Neural progenitor cell (in vitro differentiated cells): Measurements from ENCODE around the gene FRMD7. TPM values are rescaled to one million over a fixed set of nuclear protein-coding genes. Genes with fewer than 3 reads are reported as not detected.

Source experiments
- DNase-seq: peaks from one replicate; pipeline ENCODE4 v3.0.0-alpha.2; 2016; ENCODE audit warnings: low spot score
- H2AFZ ChIP-seq: fragments of 200-600 bp; sonication (generic); replicated peaks from 2 replicates; pipeline ENCODE4 v1.6.1; 2016; ENCODE audit warnings: antibody characterized with exemption
- H3F3A ChIP-seq: fragments of 200-600 bp; sonication (generic); 2 replicates; pipeline ENCODE4 v1.6.1; 2016; ENCODE audit warnings: antibody characterized with exemption, low read depth
- H3K27ac ChIP-seq: fragments of 200-600 bp; sonication (generic); 2 replicates; pipeline ENCODE4 v1.5.1; 2016; ENCODE audit warnings: mild to moderate bottlenecking
- H3K27me3 ChIP-seq: fragments of 200-600 bp; sonication (generic); 2 replicates; pipeline ENCODE4 v1.6.1; 2016; ENCODE audit warnings: mild to moderate bottlenecking, moderate library complexity
- H3K36me3 ChIP-seq: fragments of 200-600 bp; sonication (generic); 2 replicates; pipeline ENCODE4 v1.5.1; 2016
- H3K4me1 ChIP-seq: fragments of 200-600 bp; sonication (generic); 2 replicates; pipeline ENCODE4 v1.6.1; 2016; ENCODE audit warnings: mixed run types
- H3K4me2 ChIP-seq: fragments of 200-600 bp; sonication (generic); 2 replicates; pipeline ENCODE4 v1.6.1; 2016
- H3K4me3 ChIP-seq: fragments of 200-600 bp; sonication (generic); 2 replicates; pipeline ENCODE4 v1.5.1; 2016
- H3K79me2 ChIP-seq: fragments of 200-600 bp; sonication (generic); 2 replicates; pipeline ENCODE4 v1.6.1; 2016; ENCODE audit warnings: low read depth
- H3K9ac ChIP-seq: fragments of 200-600 bp; sonication (generic); 2 replicates; pipeline ENCODE4 v1.6.1; 2016
- H3K9me3 ChIP-seq: fragments of 200-600 bp; sonication (generic); 2 replicates; pipeline ENCODE4 v1.5.1; 2016; ENCODE audit warnings: low read depth
- H4K20me1 ChIP-seq: fragments of 200-600 bp; sonication (generic); 2 replicates; pipeline ENCODE4 v1.6.1; 2016; ENCODE audit warnings: low read depth
- H3K27ac Mint-ChIP-seq: 3 replicates; pipeline ENCODE4 v1.8.0; 2021; ENCODE audit warnings: mixed read lengths
- H3K27me3 Mint-ChIP-seq: 2 replicates; pipeline ENCODE4 v1.8.0; 2022; ENCODE audit warnings: low read depth, mild to moderate bottlenecking, inconsistent platforms, moderate library complexity, mixed read lengths; ENCODE audit not compliant: insufficient read depth
- H3K36me3 Mint-ChIP-seq: 3 replicates; pipeline ENCODE4 v1.8.0; 2021; ENCODE audit warnings: mixed read lengths
- H3K4me1 Mint-ChIP-seq: 3 replicates; pipeline ENCODE4 v1.8.0; 2021; ENCODE audit warnings: mixed read lengths
- H3K4me3 Mint-ChIP-seq: 3 replicates; pipeline ENCODE4 v1.8.0; 2021; ENCODE audit warnings: mild to moderate bottlenecking, moderate library complexity, mixed read lengths
- H3K9me3 Mint-ChIP-seq: 3 replicates; pipeline ENCODE4 v1.8.0; 2020; ENCODE audit warnings: mixed read lengths
- EZH2 ChIP-seq: fragments of 200-600 bp; sonication (generic); IDR thresholded peaks from 2 replicates; pipeline ENCODE4 v1.6.1; 2017; ENCODE audit warnings: antibody characterized with exemption, mild to moderate bottlenecking, moderate library complexity
- EZH2phosphoT487 ChIP-seq: fragments of 200-600 bp; sonication (generic); IDR thresholded peaks from 2 replicates; pipeline ENCODE4 v1.6.1; 2017; ENCODE audit warnings: antibody characterized with exemption
- total RNA-seq: library from RNA; depleted of rRNA; stranded (reverse); fragments of >200 nt; gene quantifications from 2 replicates; pipeline ENCODE4 v1.2.3, GENCODE V29; 2015; ENCODE audit warnings: low replicate concordance
- TF ChIP-seq, protein P1 (sequence below): fragments of 200-600 bp; sonication (generic); IDR thresholded peaks from 2 replicates; pipeline ENCODE4 v1.5.1; 2017; ENCODE audit warnings: antibody characterized with exemption, mild to moderate bottlenecking

Gene FRMD7
- total RNA-seq, 1 donor from 2014 or later, result not detected

DNA sequence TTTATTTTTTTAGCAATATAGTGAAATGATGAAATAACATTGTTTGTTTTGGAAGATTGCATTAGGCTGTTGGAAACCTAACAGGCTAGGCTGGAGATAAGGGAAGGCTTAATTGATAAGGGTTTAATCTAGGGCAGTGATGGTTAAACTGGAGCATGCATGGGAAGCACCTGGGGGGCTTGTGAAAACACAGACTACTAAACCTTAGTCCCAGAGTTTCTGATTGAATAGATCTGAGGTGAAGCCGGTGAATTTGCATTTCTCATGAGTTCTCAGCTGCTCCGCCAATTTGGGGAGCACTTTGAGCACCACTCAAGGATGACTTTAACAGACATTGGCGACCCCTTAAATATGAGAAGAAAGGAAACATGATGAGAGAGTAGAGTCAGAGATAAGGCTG, 93.2 kb downstream of the FRMD7 start:
- H2AFZ ChIP-seq, result no peak overlapping the region
- no peak overlapping the region for H3K4me3 Mint-ChIP-seq
- no peaks in the 10 kb centered on the region for H3F3A ChIP-seq
- peaks cover 24% of the 10 kb centered on the region for H3K4me1 Mint-ChIP-seq
- no peak overlapping the region for H3K4me3 ChIP-seq
- no peak overlapping the region for H3K27ac Mint-ChIP-seq
- no peaks in the 10 kb centered on the region for H3K27me3 Mint-ChIP-seq
- H3K36me3 ChIP-seq, result no peaks in the 10 kb centered on the region
- H3K4me2 ChIP-seq, result no peak overlapping the region
- H3K79me2 ChIP-seq, result peaks cover 96% of the 10 kb centered on the region
- H3K9me3 Mint-ChIP-seq, result peaks cover 2% of the 10 kb centered on the region
- no peak overlapping the region for H3K27ac ChIP-seq
- H3K9ac ChIP-seq, result no peak overlapping the region
- no peak for DNase-seq
- TF ChIP-seq EZH2phosphoT487 (no peak), EZH2 (no peak)
- TF ChIP-seq, protein P1, sequence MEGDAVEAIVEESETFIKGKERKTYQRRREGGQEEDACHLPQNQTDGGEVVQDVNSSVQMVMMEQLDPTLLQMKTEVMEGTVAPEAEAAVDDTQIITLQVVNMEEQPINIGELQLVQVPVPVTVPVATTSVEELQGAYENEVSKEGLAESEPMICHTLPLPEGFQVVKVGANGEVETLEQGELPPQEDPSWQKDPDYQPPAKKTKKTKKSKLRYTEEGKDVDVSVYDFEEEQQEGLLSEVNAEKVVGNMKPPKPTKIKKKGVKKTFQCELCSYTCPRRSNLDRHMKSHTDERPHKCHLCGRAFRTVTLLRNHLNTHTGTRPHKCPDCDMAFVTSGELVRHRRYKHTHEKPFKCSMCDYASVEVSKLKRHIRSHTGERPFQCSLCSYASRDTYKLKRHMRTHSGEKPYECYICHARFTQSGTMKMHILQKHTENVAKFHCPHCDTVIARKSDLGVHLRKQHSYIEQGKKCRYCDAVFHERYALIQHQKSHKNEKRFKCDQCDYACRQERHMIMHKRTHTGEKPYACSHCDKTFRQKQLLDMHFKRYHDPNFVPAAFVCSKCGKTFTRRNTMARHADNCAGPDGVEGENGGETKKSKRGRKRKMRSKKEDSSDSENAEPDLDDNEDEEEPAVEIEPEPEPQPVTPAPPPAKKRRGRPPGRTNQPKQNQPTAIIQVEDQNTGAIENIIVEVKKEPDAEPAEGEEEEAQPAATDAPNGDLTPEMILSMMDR, result no peak
- peaks cover 5% of the 10 kb centered on the region for H3K9me3 ChIP-seq
- H3K4me1 ChIP-seq, result peaks cover 14% of the 10 kb centered on the region
- peaks cover 29% of the 10 kb centered on the region for H4K20me1 ChIP-seq
- H3K36me3 Mint-ChIP-seq, result peaks cover 10% of the 10 kb centered on the region
- H3K27me3 ChIP-seq, result no peaks in the 10 kb centered on the region

DNA sequence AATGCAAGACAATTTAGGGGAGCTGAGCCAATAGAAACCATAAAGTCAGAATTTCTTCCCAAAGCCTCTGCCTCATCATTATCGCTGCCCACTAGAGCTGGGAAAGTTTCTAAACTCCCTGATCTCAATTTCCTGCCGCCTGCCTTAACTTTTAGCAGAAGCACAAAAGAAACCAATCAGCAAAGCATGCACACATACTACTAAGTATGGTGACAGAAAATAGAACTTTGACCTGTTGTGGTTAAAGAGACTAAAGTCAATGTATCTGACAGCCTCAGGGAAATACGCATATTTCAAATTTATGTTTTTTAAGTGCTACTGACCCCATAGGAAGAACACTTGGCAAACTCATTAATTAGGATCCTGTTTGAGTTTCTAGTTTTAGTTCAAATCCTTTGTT, 94.7 kb downstream of the FRMD7 start:
- peaks cover 19% of the 10 kb centered on the region for H3K4me1 Mint-ChIP-seq

DNA sequence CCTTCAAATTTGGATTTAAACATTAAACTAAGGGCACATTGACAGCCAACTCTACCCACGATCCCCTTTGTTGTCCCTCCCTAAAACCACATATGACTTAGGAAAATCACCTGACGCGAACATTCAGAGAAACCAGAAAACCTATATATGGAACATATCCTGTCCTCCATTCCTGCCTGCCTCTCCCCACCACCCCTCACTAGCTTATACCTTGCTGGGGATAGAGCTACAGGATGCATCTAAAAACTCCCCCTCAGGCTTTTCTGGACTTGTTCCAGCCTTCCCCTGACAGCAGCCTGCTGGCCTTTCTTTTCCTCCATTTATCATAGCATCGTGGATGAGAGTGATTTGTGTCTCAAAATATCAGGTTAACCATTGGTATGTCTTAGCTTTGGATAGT, 96.0 kb downstream of the FRMD7 start:
- H2AFZ ChIP-seq, result no peak overlapping the region
- peaks cover 20% of the 10 kb centered on the region for H3K36me3 Mint-ChIP-seq
- H3K4me3 ChIP-seq, result no peak overlapping the region
- H3K4me3 Mint-ChIP-seq, result no peak overlapping the region
- no peak overlapping the region for H3K27ac ChIP-seq
- peaks cover 98% of the 10 kb centered on the region for H3K79me2 ChIP-seq
- TF ChIP-seq EZH2phosphoT487 (no peak), EZH2 (no peak)
- TF ChIP-seq, protein P1, result no peak
- H3K4me1 ChIP-seq, result peaks cover 2% of the 10 kb centered on the region
- no peaks in the 10 kb centered on the region for H3K27me3 ChIP-seq
- no peak overlapping the region for H3K27ac Mint-ChIP-seq
- H3K27me3 Mint-ChIP-seq, result no peaks in the 10 kb centered on the region
- peaks cover 2% of the 10 kb centered on the region for H3K9me3 Mint-ChIP-seq
- peaks cover 17% of the 10 kb centered on the region for H4K20me1 ChIP-seq
- no peak overlapping the region for H3K4me2 ChIP-seq
- no peak overlapping the region for H3K9ac ChIP-seq
- H3K9me3 ChIP-seq, result no peaks in the 10 kb centered on the region
- H3K4me1 Mint-ChIP-seq, result peaks cover 9% of the 10 kb centered on the region
- H3F3A ChIP-seq, result no peaks in the 10 kb centered on the region
- DNase-seq, result no peak
- no peaks in the 10 kb centered on the region for H3K36me3 ChIP-seq

More for the DNA sequence above, 94.7 kb downstream of the FRMD7 start:
- no peaks in the 10 kb centered on the region for H3F3A ChIP-seq
- Mint-ChIP-seq H3K4me3 (no peak overlapping the region), H3K36me3 (peaks cover 16% of the 10 kb centered on the region), H3K9me3 (peaks cover 2% of the 10 kb centered on the region), H3K27me3 (no peaks in the 10 kb centered on the region), H3K27ac (no peak overlapping the region)
- H3K9me3 ChIP-seq, result peaks cover 5% of the 10 kb centered on the region
- H3K4me2 ChIP-seq, result no peak overlapping the region
- H3K27me3 ChIP-seq, result no peaks in the 10 kb centered on the region
- H3K27ac ChIP-seq, result no peak overlapping the region
- no peak for DNase-seq
- H3K79me2 ChIP-seq, result peaks cover 98% of the 10 kb centered on the region
- H4K20me1 ChIP-seq, result peaks cover 29% of the 10 kb centered on the region
- no peaks in the 10 kb centered on the region for H3K36me3 ChIP-seq
- TF ChIP-seq EZH2phosphoT487 (no peak), EZH2 (no peak)
- TF ChIP-seq, protein P1, result no peak
- no peak overlapping the region for H2AFZ ChIP-seq
- no peak overlapping the region for H3K4me3 ChIP-seq
- peaks cover 8% of the 10 kb centered on the region for H3K4me1 ChIP-seq
- no peak overlapping the region for H3K9ac ChIP-seq
